ENCODE measurements around the gene KRTAP4-5. TPM values are rescaled to one million over a fixed set of nuclear protein-coding genes. Genes with fewer than 3 reads are reported as not detected.
A peak's percentile ranks its signal among the peaks of the same experiment; 100 is the strongest.
"Not testable (repeated sequence)": the region's sequence is repeated elsewhere in the genome, so short reads cannot be mapped to it uniquely, and the experiment has no call there.

The KRTAP4-5 gene
- polyA plus RNA-seq, 10 donors, result not detected

GRCh38 chr17:41147531-41148204, 2.0 kb downstream of the KRTAP4-5 start:
- no peak for DNase-seq

- no peak for DNase-seq
Observed at GRCh38 chr17:41145261-41145660, 4.4 kb downstream of the KRTAP4-5 start.

- no peak for DNase-seq
Observed at GRCh38 chr17:41144846-41145245, 4.8 kb downstream of the KRTAP4-5 start.

- DNase-seq, result no peak
Observed at GRCh38 chr17:41141361-41141760, 8.3 kb downstream of the KRTAP4-5 start.

- peak in 1 of 3 donors; percentile 90 for DNase-seq
Observed at GRCh38 chr17:41140360-41141131, 9.1 kb downstream of the KRTAP4-5 start, which contains the start of gene KRTAP4-6. Gene KRTAP4-6 (minus strand): TSS chr17:41140544. CDS start chr17:41140487, 57 bp downstream.

- not testable (repeated sequence) for DNase-seq
Observed at GRCh38 chr17:41139865-41140264, 9.8 kb downstream of the KRTAP4-5 start.

GRCh38 chr17:41133880-41134735, 15.5 kb downstream of the KRTAP4-5 start:
- DNase-seq, result no peak

- DNase-seq, result no peak
Observed at GRCh38 chr17:41131979-41132378, 17.6 kb downstream of the KRTAP4-5 start.

GRCh38 chr17:41127371-41127770, 22.3 kb downstream of the KRTAP4-5 start:
- no peak for DNase-seq

- DNase-seq, result no peak
Observed at GRCh38 chr17:41126412-41126811, 23.2 kb downstream of the KRTAP4-5 start.

- DNase-seq, result no peak
Observed at GRCh38 chr17:41125064-41125463, 24.6 kb downstream of the KRTAP4-5 start.

- not testable (repeated sequence) for DNase-seq
Observed at GRCh38 chr17:41123991-41124371, 25.6 kb downstream of the KRTAP4-5 start, which contains the start of gene KRTAP4-12. Gene KRTAP4-12 (minus strand): TSS chr17:41124182. CDS start chr17:41124122, 60 bp downstream.

- not testable (repeated sequence) for DNase-seq
Observed at GRCh38 chr17:41123292-41123990, 26.2 kb downstream of the KRTAP4-5 start.

- no peak for DNase-seq
Observed at GRCh38 chr17:41121742-41122141, 27.9 kb downstream of the KRTAP4-5 start.

- DNase-seq, result not testable (repeated sequence)
Observed at GRCh38 chr17:41119696-41120690, 29.6 kb downstream of the KRTAP4-5 start.

GRCh38 chr17:41118721-41119120, 30.9 kb downstream of the KRTAP4-5 start:
- DNase-seq, result no peak

- DNase-seq, result not testable (repeated sequence)
Observed at GRCh38 chr17:41117846-41118386, 31.7 kb downstream of the KRTAP4-5 start, which contains the start of gene KRTAP4-11. Gene KRTAP4-11 (minus strand): TSS chr17:41118373. CDS start chr17:41118315, 58 bp downstream.

GRCh38 chr17:41116297-41116696, 33.3 kb downstream of the KRTAP4-5 start:
- no peak for DNase-seq

GRCh38 chr17:41111151-41111885, 38.3 kb downstream of the KRTAP4-5 start:
- no peak for DNase-seq

Data from muscle of back (tissue), 11 donors.